Heart left ventricle (tissue), 16 donors: ENCODE measurements around the gene HSPA1B. TPM values are rescaled to one million over a fixed set of nuclear protein-coding genes. Genes with fewer than 3 reads are reported as not detected.
A peak's percentile ranks its signal among the peaks of the same experiment; 100 is the strongest.
"Not testable (repeated sequence)": the region's sequence is repeated elsewhere in the genome, so short reads cannot be mapped to it uniquely, and the experiment has no call there.

ENCODE experiments used
- ATAC-seq, 4 donors: fragments of 200-7000 bp; cut with Tn5 transposase; one replicate each; pipeline ENCODE4 v1.9.1; 2020 to 2022; ENCODE audit warnings: moderate library complexity in 4 of 4, mild to moderate bottlenecking in 3 of 4, moderate number of reproducible peaks in 1 of 4
- DNase-seq, 5 donors: peaks; one replicate each; pipeline ENCODE4 v3.0.0-alpha.2; 2020
- H3K27ac ChIP-seq, 12 donors: fragments of 200-600 bp; sonication (generic) in 4 of 12; one replicate each; pipeline versions ENCODE4 v1.5.0 to v1.8.0; 2016 to 2022; ENCODE audit warnings: mild to moderate bottlenecking in 2 of 12
- H3K27me3 ChIP-seq, 9 donors: fragments of 200-600 bp; sonication (generic) in 2 of 9; one replicate each; pipeline versions ENCODE4 v1.5.1 to v1.8.0; 2016 to 2022; ENCODE audit warnings: mild to moderate bottlenecking in 3 of 9
- H3K36me3 ChIP-seq, 9 donors: fragments of 200-600 bp; sonication (generic) in 2 of 9; one replicate each; pipeline versions ENCODE4 v1.5.0 to v1.8.0; 2018 to 2022; ENCODE audit warnings: mild to moderate bottlenecking in 2 of 9
- H3K4me1 ChIP-seq, 12 donors: fragments of 200-600 bp; sonication (generic) in 4 of 12; one replicate each; pipeline versions ENCODE4 v1.5.0 to v1.8.0; 2016 to 2022; ENCODE audit warnings: mild to moderate bottlenecking in 3 of 12
- H3K4me3 ChIP-seq, 12 donors: fragments of 200-600 bp; sonication (generic) in 4 of 12; one replicate each; pipeline versions ENCODE4 v1.5.0 to v1.8.0; 2017 to 2022; ENCODE audit warnings: mild to moderate bottlenecking in 9 of 12, moderate library complexity in 4 of 12
- H3K9me3 ChIP-seq, 12 donors: fragments of 200-600 bp; sonication (generic) in 4 of 12; one replicate each; pipeline versions ENCODE4 v1.5.0 to v1.8.0; 2016 to 2022; ENCODE audit warnings: mild to moderate bottlenecking in 1 of 12
- POLR2A ChIP-seq, 2 donors: fragments of 450-650 bp; IDR thresholded peaks; one replicate each; pipeline ENCODE4 v1.6.1; 2017; ENCODE audit warnings: antibody characterized with exemption in 2 of 2, mild to moderate bottlenecking in 2 of 2, moderate library complexity in 2 of 2
- WGBS, 4 donors: extraction: QIAGEN DNeasy Blood & Tissue Kit in 2 of 4; methylation state at CpG; one replicate each; pipeline versions ENCODE4 v1.1.5 to v1.1.7; 2013 to 2018; 5-methylcytosine and 5-hydroxymethylcytosine counted together
- intact Hi-C, 10 donors: fragments of 100-400 bp; cut with DNase I; formaldehyde crosslinking; loops; one replicate each; pipeline versions ENCODE4 v1.11.1 to v1.14.2; 2022
- polyA plus RNA-seq, 2 donors: library from polyadenylated mRNA; stranded (reverse); fragments of 200-250 nt; gene quantifications; one replicate each; pipeline ENCODE4 v1.2.3, GENCODE V29; 2013
- total RNA-seq, 9 donors: library from RNA; depleted of rRNA in 2 of 9; stranded (reverse); fragments of >200 nt in 2 of 9; fragmentation: NEBNext Ultra II Directional in 3 of 9; extraction: Animal tissue kit (Norgen Biotek cat#: 25700) in 3 of 9; gene quantifications; one replicate each; pipeline versions ENCODE4 v1.1.0 to v1.2.4, GENCODE V29; 2016 to 2023
- TF ChIP-seq, protein P1 (sequence below), 12 donors: fragments of 200-600 bp; sonication (generic) in 4 of 12; IDR thresholded peaks; one replicate each; pipeline versions ENCODE4 v1.5.0 to v1.8.0; 2018 to 2022; ENCODE audit warnings: antibody characterized with exemption in 12 of 12, mild to moderate bottlenecking in 5 of 12
- donor health status: ischemic (EF 13 %, LVEDD 7.1; RV severe dilation, severe dysfunction).
- donor health status: healthy with polysubstance abuse.
- donor health status: DM: no; HTN: yes; CAD: no.
- donor health status: DM: no; HTN: no; CAD: no.
- donor health status: ischemic (EF 25% LVEDD 6.9; RV normal size, moderate dysfunction).
- donor health status: ischemic (EF 25% LVEDD 5.7; RV mildly dilated, moderate dysfunction).
- donor health status: healthy.
- donor health status: DM: yes; HTN: yes; CAD: no.
- donor health status: ischemic (EF 35%, LVEDD 5.7; RV mildly dilated, moderate dysfunction).
- donor health status: nonischemic (EF 11% LVEDD 7.7; RV severe dilation, severe dysfunction).
- donor health status: DM: yes; HTN: yes; CAD: no.
- donor health status: PGD.
- donor health status: ischemic (EF 29% LVEDD 5.4; RV normal size, mild dysfunction).
- donor health status: nonischemic (EF 23%, LVEDD 6.1; RV moderate dilation, normal function).

HSPA1B gene
- total and polyA plus RNA-seq, 11 donors, result 35.2 to 306 (median 146) TPM

DNA sequence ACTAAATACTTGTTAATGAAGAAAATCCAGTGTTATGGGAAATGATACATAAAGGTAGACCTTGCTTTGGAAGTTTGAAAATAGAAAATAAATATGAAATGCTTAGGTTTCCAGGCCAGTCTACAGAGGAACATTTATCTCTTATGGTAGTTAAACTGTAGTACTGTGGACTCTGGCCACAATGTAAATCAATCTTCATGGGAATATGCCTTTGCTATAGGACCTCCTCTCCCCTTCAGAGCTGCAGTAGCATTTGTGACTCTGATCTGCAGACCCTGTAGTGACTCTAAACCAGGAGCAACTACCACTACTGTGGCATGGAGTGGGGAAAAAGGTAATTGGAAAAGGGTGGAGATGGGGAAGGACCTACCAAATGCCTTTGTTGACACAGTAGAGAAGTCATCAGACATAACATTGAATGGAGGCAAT, 7.7 kb upstream of the HSPA1B start:
- H3K4me1 ChIP-seq, result peaks cover 0 to 64% (median 45%) of the 10 kb centered on the region in 12 donors
- peak overlapping the region; percentile 33 to 100 (median 98) for H3K27ac ChIP-seq
- H3K9me3 ChIP-seq, result no peaks in the 10 kb centered on the region
- ATAC-seq (no peak), DNase-seq (no peak)
- intact Hi-C loops, result loop anchor here in 1 of 10 donors (5.0 kb wide), 1 partner anchor 88 kb away; no protein-coding TSS in a partner anchor
- H3K4me3 ChIP-seq, result peak overlapping the region in 7 of 12 donors; percentile 58 to 70 (median 65)
- TF ChIP-seq, protein P1, sequence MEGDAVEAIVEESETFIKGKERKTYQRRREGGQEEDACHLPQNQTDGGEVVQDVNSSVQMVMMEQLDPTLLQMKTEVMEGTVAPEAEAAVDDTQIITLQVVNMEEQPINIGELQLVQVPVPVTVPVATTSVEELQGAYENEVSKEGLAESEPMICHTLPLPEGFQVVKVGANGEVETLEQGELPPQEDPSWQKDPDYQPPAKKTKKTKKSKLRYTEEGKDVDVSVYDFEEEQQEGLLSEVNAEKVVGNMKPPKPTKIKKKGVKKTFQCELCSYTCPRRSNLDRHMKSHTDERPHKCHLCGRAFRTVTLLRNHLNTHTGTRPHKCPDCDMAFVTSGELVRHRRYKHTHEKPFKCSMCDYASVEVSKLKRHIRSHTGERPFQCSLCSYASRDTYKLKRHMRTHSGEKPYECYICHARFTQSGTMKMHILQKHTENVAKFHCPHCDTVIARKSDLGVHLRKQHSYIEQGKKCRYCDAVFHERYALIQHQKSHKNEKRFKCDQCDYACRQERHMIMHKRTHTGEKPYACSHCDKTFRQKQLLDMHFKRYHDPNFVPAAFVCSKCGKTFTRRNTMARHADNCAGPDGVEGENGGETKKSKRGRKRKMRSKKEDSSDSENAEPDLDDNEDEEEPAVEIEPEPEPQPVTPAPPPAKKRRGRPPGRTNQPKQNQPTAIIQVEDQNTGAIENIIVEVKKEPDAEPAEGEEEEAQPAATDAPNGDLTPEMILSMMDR (IDR thresholded peaks at IDR 0.05), result no peak
- no peak for TF ChIP-seq POLR2A (IDR thresholded peaks at IDR 0.05)
- H3K36me3 ChIP-seq, result peaks cover 0 to 3% (median 0%) of the 10 kb centered on the region in 9 donors
- H3K27me3 ChIP-seq, result no peaks in the 10 kb centered on the region

DNA sequence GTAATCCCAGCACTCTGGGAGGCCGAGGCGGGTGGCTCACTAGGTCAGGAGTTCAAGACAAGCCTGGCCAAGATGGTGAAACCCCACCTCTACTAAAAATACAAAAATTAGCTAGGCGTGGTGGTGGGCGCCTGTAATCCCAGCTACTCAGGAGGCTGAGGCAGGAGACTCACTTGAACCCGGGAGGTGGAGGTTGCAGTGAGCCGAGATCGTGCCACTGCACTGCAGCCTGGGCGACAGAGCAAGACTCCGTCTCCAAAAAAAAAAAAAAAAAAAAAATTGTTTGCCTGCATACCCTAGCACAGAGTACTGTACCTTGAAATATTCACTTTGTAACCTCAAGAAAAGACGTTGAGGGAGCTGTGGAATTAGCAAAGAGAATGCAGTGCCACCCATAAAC, 7.1 kb upstream of the HSPA1B start:
- intact Hi-C loops, result loop anchor here in 1 of 10 donors (5.0 kb wide), 1 partner anchor 88 kb away; no protein-coding TSS in a partner anchor
- Histone ChIP-seq H3K27ac (peak overlapping the region; percentile 93 to 100 (median 99)), H3K4me1 (peaks cover 0 to 65% (median 45%) of the 10 kb centered on the region in 12 donors), H3K4me3 (peak overlapping the region in 4 of 12 donors; percentile 63 to 72 (median 66))
- not testable (repeated sequence) for ATAC-seq, H3K9me3 ChIP-seq, H3K36me3 ChIP-seq, DNase-seq, H3K27me3 ChIP-seq
- WGBS, 4 donors, result 88 to 92% (median 91%) methylated on average over 10 of the region's 10 CpGs

DNA sequence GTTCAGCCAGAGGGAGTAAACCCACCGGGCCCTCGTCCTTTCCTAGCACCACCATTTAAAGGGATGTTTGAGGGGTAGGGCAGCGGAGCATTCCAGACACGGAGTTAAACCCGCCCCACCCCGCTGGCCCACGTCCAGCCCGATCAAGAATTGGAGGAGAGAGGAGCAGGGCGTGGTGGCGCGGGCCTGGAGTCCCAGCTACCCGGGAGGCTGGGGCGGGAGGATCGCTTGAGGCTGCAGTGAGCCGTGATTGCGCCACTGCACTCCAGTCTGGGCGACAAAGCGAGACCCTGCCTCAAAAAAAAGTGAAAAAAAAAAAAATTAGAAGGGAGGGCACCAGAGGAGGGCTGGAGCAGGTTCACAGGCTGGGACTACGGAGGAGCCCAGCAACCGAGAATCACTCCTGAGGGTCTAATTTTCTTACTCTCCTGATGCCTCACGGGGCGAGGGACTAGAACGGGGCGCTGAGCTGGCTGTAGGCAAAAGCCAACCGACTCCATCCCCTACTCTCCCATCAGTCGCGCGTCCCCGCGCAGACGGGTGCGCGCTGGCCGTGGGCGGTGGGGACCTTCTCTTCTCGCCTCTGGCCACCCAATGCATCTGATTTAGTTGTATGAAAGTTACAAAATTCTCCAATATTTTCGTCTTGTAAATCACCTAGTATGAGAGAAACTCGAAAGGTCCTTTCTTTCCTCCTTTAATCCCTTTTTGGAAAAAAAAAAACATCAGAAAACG, 6.1 kb upstream of the HSPA1B start:
- peak; percentile 64 to 89 (median 82) for DNase-seq
- Histone ChIP-seq H3K4me3 (peak overlapping the region; percentile 24 to 73 (median 62)), H3K4me1 (peaks cover 0 to 75% (median 50%) of the 10 kb centered on the region in 12 donors), H3K36me3 (peaks cover 0 to 3% (median 0%) of the 10 kb centered on the region in 9 donors), H3K27me3 (no peaks in the 10 kb centered on the region), H3K9me3 (no peaks in the 10 kb centered on the region), H3K27ac (peak overlapping the region; percentile 93 to 100 (median 99))
- peak in 1 of 2 donors; percentile 49 for TF ChIP-seq POLR2A (IDR thresholded peaks at IDR 0.05)
- TF ChIP-seq, protein P1 (IDR thresholded peaks at IDR 0.05), result no peak
- WGBS, 4 donors, result 4 to 5% (median 5%) methylated on average over 39 of the region's 39 CpGs
- ATAC-seq, result peak; percentile 38 to 68 (median 59)
- intact Hi-C loops, result loop anchor here in 1 of 10 donors (5.0 kb wide), 1 partner anchor 89 kb away; no protein-coding TSS in a partner anchor

DNA sequence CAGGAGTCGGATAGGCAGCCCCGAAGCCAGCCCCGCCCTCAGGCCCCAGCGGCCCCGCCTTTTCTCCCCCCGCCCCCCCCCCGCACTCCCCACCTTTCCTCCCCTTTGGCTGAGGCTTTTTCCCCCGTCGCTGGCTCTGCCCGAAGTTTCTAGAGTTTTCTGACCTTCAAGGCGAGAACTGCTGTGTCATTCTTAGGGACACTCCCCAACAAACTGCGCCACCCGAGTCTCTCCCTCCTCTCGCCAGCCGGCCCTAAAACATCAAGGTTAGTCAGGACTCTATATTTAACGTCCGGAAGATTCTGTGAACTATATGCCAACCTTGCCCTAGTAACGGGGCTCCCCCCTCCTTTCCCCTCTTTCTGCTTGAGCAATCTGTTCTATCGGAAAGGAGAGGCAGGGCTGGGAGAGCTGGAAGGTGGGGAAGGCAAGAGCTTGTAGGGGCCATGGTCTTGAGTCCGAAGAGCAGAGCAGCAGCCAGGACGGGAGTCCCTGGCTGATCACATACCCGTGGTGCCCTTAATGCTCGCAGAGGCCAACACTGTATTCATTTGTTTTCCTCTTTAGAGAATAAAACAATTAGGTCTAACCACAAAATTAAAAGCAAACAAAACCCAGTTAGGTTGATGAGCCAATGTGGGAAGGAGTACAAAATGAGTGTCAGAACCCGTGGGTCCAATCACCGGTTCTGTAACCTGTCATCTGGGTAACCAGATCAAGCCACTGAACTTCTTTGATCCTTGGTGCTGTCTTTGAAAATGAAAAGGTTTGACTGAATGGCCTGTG, 5.3 kb upstream of the HSPA1B start:
- H3K27ac ChIP-seq, result peak overlapping the region; percentile 93 to 100 (median 99)
- peaks cover 0 to 3% (median 0%) of the 10 kb centered on the region in 9 donors for H3K36me3 ChIP-seq
- H3K4me3 ChIP-seq, result peak overlapping the region; percentile 2 to 73 (median 62)
- DNase-seq, result peak; percentile 82 to 93 (median 89)
- ATAC-seq, result peak; percentile 58 to 82 (median 72)
- intact Hi-C loops, result loop anchor here in 1 of 10 donors (5.0 kb wide), 1 partner anchor 90 kb away; no protein-coding TSS in a partner anchor
- peaks cover 0 to 78% (median 52%) of the 10 kb centered on the region in 12 donors for H3K4me1 ChIP-seq
- TF ChIP-seq POLR2A (IDR thresholded peaks at IDR 0.05), result peak in 1 of 2 donors; percentile 82
- TF ChIP-seq, protein P1 (IDR thresholded peaks at IDR 0.05), result no peak
- 1 to 3% (median 2%) methylated on average over 24 to 25 of the region's 25 CpGs for WGBS, 4 donors
- H3K27me3 ChIP-seq, result no peaks in the 10 kb centered on the region
- H3K9me3 ChIP-seq, result no peaks in the 10 kb centered on the region

DNA sequence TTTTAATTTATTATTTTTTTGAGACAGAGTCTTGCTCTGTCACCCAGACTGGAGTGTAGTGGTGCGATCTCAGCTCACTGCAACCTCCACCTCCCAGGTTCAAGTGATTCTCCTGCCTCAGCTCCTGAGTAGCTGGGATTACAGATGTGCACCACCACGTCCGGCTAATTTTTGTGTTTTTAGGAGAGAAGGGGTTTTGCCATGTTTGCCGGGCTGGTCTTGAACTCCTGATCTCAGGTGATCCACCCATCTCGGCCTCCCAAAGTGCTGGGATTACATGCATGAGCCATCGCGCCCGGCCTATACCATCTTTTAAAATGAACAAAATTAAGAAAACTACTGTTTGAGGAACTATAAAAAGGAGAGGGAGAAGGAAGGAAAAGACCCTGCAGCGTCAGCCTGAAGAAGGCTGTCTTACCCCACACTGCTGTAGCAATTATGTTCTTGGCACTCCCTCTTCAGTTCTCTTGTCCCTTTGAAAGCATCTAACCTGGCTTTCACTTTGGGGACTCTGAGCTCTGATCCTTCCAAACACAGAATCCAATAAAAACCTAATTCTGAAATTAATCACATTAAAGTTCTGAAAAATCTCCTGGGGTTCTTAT, 3.8 kb upstream of the HSPA1B start:
- not testable (repeated sequence) for H3K36me3 ChIP-seq, H3K27me3 ChIP-seq, DNase-seq, H3K9me3 ChIP-seq, ATAC-seq
- 90 to 95% (median 92%) methylated on average over 9 of the region's 9 CpGs for WGBS, 4 donors
- Histone ChIP-seq H3K4me3 (peak overlapping the region in 1 of 12 donors; percentile 63), H3K4me1 (peaks cover 0 to 65% (median 43%) of the 10 kb centered on the region in 12 donors), H3K27ac (peak overlapping the region in 11 of 12 donors; percentile 93 to 100 (median 99))
- intact Hi-C loops, result loop anchor here in 1 of 10 donors (5.0 kb wide), 1 partner anchor 91 kb away; no protein-coding TSS in a partner anchor
